Measurements from ENCODE around the gene ZNRD2. TPM values are rescaled to one million over a fixed set of nuclear protein-coding genes. Genes with fewer than 3 reads are reported as not detected.

The ZNRD2 gene
- total RNA-seq, 1 experiment from 2014 or later, result 61.2 TPM

DNA sequence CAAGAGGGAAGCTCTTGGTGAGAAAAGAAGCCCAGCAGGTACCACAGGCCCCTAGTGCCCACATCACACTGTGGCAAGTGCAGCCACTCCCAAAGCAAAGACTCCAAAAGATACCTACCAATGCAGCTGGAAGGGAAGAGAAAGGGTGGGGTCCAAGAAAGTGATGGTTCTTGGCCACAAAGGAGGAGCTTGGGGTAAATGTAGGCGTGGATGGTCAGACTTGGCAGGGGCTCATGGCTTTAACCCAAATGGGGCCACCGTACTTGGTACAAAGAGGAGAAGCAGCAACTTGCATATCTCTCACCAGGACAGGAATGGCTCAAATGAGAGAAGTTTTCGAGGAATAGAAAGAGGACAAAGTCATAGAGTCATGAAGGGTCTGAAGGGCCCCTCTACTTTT lies 39.0 kb downstream of the ZNRD2 start:
- DNase-seq (ENCODE audit: low read depth, low spot score) (no peak), ATAC-seq (no peak)
- TF ChIP-seq POLR2AphosphoS5 (IDR thresholded peaks at IDR 0.05; ENCODE audit: low read depth, low read length) (no peak), SIN3A (IDR thresholded peaks at IDR 0.05; ENCODE audit: borderline replicate concordance, insufficient read depth, low read depth, low read length) (no peak), REST (IDR thresholded peaks at IDR 0.05; ENCODE audit: insufficient read depth in 1 of 2, low read depth in 2 of 2, low read length in 1 of 2) (no peak), TCF7L2 (IDR thresholded peaks at IDR 0.05; ENCODE audit: low read depth, low read length) (no peak)
- TF ChIP-seq, protein P1, sequence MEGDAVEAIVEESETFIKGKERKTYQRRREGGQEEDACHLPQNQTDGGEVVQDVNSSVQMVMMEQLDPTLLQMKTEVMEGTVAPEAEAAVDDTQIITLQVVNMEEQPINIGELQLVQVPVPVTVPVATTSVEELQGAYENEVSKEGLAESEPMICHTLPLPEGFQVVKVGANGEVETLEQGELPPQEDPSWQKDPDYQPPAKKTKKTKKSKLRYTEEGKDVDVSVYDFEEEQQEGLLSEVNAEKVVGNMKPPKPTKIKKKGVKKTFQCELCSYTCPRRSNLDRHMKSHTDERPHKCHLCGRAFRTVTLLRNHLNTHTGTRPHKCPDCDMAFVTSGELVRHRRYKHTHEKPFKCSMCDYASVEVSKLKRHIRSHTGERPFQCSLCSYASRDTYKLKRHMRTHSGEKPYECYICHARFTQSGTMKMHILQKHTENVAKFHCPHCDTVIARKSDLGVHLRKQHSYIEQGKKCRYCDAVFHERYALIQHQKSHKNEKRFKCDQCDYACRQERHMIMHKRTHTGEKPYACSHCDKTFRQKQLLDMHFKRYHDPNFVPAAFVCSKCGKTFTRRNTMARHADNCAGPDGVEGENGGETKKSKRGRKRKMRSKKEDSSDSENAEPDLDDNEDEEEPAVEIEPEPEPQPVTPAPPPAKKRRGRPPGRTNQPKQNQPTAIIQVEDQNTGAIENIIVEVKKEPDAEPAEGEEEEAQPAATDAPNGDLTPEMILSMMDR (IDR thresholded peaks at IDR 0.05), result no peak
- ChIA-PET CTCF (no interaction called here), POLR2A (no interaction called here)
- Histone ChIP-seq H3K4me1 (ENCODE audit: control insufficient read depth, insufficient read depth, low read length) (peaks cover 33% of the 10 kb centered on the region), H3K36me3 (ENCODE audit: control insufficient read depth, insufficient read depth, low read length) (peaks cover 10% of the 10 kb centered on the region; the same call in 1 of the 2 replicates), H3K27me3 (ENCODE audit: control insufficient read depth, insufficient read depth, low read length) (no peaks in the 10 kb centered on the region), H3K27ac (ENCODE audit: low read length) (no peak overlapping the region), H3K4me3 (ENCODE audit: low read depth in 2 of 2, low read length in 2 of 2) (no peak overlapping the region), H3K9me3 (ENCODE audit: control insufficient read depth, insufficient read depth, low read depth, low read length) (no peaks in the 10 kb centered on the region)
- in situ Hi-C loops (cut with HindIII; ENCODE audit: low pct_unique_long_range_greater_than_20kb, low sequenced_read_pairs) (no loop called here), intact Hi-C loops (cut with micrococcal nuclease; ENCODE audit: unreplicated experiment) (no loop called here)
- no TSS peak for BruUV-seq (replicated peaks)

DNA sequence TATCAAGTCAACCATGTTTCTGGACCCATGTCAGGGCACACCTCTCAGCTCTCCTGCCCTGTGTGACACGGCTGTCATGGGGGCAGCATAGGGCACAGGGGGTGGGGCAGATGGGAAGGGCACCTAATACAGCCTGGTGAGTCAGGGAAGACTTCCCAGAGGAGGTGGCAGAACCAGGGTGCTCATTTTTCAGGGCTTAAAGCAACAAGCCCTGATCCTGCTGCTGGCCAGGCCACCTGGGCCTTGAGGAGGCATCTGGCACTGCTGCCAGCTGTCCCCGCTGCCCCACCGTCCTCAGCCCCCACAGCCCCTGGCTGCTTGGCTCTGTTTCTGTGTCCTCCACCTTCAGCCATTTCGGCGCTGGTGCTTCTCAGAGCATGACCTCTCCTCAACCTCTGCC lies 39.4 kb downstream of the ZNRD2 start:
- Histone ChIP-seq H3K36me3 (ENCODE audit: control insufficient read depth, insufficient read depth, low read length) (peaks cover 10% of the 10 kb centered on the region; the same call in 1 of the 2 replicates), H3K4me1 (ENCODE audit: control insufficient read depth, insufficient read depth, low read length) (peaks cover 33% of the 10 kb centered on the region), H3K9me3 (ENCODE audit: control insufficient read depth, insufficient read depth, low read depth, low read length) (no peaks in the 10 kb centered on the region), H3K27ac (ENCODE audit: low read length) (no peak overlapping the region), H3K4me3 (ENCODE audit: low read depth in 2 of 2, low read length in 2 of 2) (no peak overlapping the region), H3K27me3 (ENCODE audit: control insufficient read depth, insufficient read depth, low read length) (no peaks in the 10 kb centered on the region)
- BruUV-seq (replicated peaks), result no TSS peak
- POLR2A ChIA-PET, result interaction anchor here (0.7 kb wide), 1 partner anchor 193 kb away, joined by 3 read pairs; no protein-coding TSS in a partner anchor
- intact Hi-C loops (cut with micrococcal nuclease; ENCODE audit: unreplicated experiment), result no loop called here
- CTCF ChIA-PET, result interaction anchor here (0.5 kb wide), 1 partner anchor 53 kb away, joined by 3 read pairs; the partner anchor contains the start of gene RELA
- in situ Hi-C loops (cut with HindIII; ENCODE audit: low pct_unique_long_range_greater_than_20kb, low sequenced_read_pairs), result no loop called here
- DNase-seq (ENCODE audit: low read depth, low spot score) (no peak), ATAC-seq (no peak)
- TF ChIP-seq, protein P1 (IDR thresholded peaks at IDR 0.05), result no peak
- no peak for TF ChIP-seq REST (IDR thresholded peaks at IDR 0.05; ENCODE audit: insufficient read depth in 1 of 2, low read depth in 2 of 2, low read length in 1 of 2)
- no peak for TF ChIP-seq POLR2AphosphoS5 (IDR thresholded peaks at IDR 0.05; ENCODE audit: low read depth, low read length)
- no peak for TF ChIP-seq TCF7L2 (IDR thresholded peaks at IDR 0.05; ENCODE audit: low read depth, low read length)
- TF ChIP-seq SIN3A (IDR thresholded peaks at IDR 0.05; ENCODE audit: borderline replicate concordance, insufficient read depth, low read depth, low read length), result no peak
